D341Med (cell line): ENCODE data around the gene DCC.

Experiments
- DNase-seq: peaks from one replicate; pipeline ENCODE4 v3.0.0; 2012; ENCODE audit warnings: low spot score

Gene DCC

GRCh38 chr18:52596748-52597435 lies 256.9 kb downstream of the DCC start:
- no peak for DNase-seq

GRCh38 chr18:52598921-52599320 lies 258.9 kb downstream of the DCC start:
- DNase-seq: no peak

GRCh38 chr18:52602820-52603219 lies 262.8 kb downstream of the DCC start:
- no peak for DNase-seq

GRCh38 chr18:52605345-52605744 lies 265.3 kb downstream of the DCC start:
- DNase-seq: no peak

- no peak for DNase-seq
Measured at GRCh38 chr18:52607985-52608384, 268.0 kb downstream of the DCC start.

- DNase-seq: no peak
Measured at GRCh38 chr18:52610451-52611115, 270.6 kb downstream of the DCC start.

- DNase-seq: no peak
Measured at GRCh38 chr18:52612406-52612805, 272.4 kb downstream of the DCC start.

GRCh38 chr18:52615321-52615720 lies 275.3 kb downstream of the DCC start:
- DNase-seq: no peak

GRCh38 chr18:52615943-52616342 lies 275.9 kb downstream of the DCC start:
- no peak for DNase-seq

GRCh38 chr18:52617931-52618330 lies 277.9 kb downstream of the DCC start:
- DNase-seq: no peak

GRCh38 chr18:52620926-52621439 lies 281.0 kb downstream of the DCC start:
- no peak for DNase-seq

- no peak for DNase-seq
Measured at GRCh38 chr18:52624702-52625101, 284.7 kb downstream of the DCC start.

GRCh38 chr18:52636536-52636935 lies 296.5 kb downstream of the DCC start:
- no peak for DNase-seq

- no peak for DNase-seq
Measured at GRCh38 chr18:52648201-52648600, 308.2 kb downstream of the DCC start.

- DNase-seq: no peak
Measured at GRCh38 chr18:52652391-52652790, 312.4 kb downstream of the DCC start.

- no peak for DNase-seq
Measured at GRCh38 chr18:52657043-52657805, 317.2 kb downstream of the DCC start.

- DNase-seq: no peak
Measured at GRCh38 chr18:52667463-52668065, 327.6 kb downstream of the DCC start.

- DNase-seq: peak; percentile 64
Measured at GRCh38 chr18:52670896-52671295, 330.9 kb downstream of the DCC start.

- DNase-seq: no peak
Measured at GRCh38 chr18:52678034-52678433, 338.0 kb downstream of the DCC start.

GRCh38 chr18:52678551-52678950 lies 338.6 kb downstream of the DCC start:
- DNase-seq: no peak

- no peak for DNase-seq
Measured at GRCh38 chr18:52679354-52679753, 339.4 kb downstream of the DCC start.

- DNase-seq: no peak
Measured at GRCh38 chr18:52682260-52682659, 342.3 kb downstream of the DCC start.

- no peak for DNase-seq
Measured at GRCh38 chr18:52685316-52685715, 345.3 kb downstream of the DCC start.
